T47D (cell line): Measurements from ENCODE around the gene ITPKB.

Experiments
- DNase-seq, 2 experiments: peaks; one replicate each; pipeline versions ENCODE4 v3.0.0 to v3.0.0-alpha.2; 2011 to 2012; ENCODE audit warnings: low read depth in 1 of 2, low spot score in 1 of 2
- JUND ChIP-seq: IDR thresholded peaks from 2 replicates; pipeline ENCODE4 v1.6.1; 2012; ENCODE audit warnings: low read depth
- in situ Hi-C: cut with HindIII; loops from 2 replicates; pipeline ENCODE4 v1.10.0; 2016; ENCODE audit warnings: low sequenced_read_pairs, low pct_unique_long_range_greater_than_20kb

The ITPKB gene

GRCh38 chr1:226679853-226680516, 59.1 kb downstream of the ITPKB start:
- peak; percentile 68 to 93 for DNase-seq
- no peak for TF ChIP-seq JUND
- in situ Hi-C loops: no loop called here

GRCh38 chr1:226679262-226679661, 59.8 kb downstream of the ITPKB start:
- in situ Hi-C loops: no loop called here
- no peak for DNase-seq
- TF ChIP-seq JUND: no peak

GRCh38 chr1:226678701-226679100, 60.4 kb downstream of the ITPKB start:
- TF ChIP-seq JUND: no peak
- in situ Hi-C loops: no loop called here
- DNase-seq: no peak

DNA sequence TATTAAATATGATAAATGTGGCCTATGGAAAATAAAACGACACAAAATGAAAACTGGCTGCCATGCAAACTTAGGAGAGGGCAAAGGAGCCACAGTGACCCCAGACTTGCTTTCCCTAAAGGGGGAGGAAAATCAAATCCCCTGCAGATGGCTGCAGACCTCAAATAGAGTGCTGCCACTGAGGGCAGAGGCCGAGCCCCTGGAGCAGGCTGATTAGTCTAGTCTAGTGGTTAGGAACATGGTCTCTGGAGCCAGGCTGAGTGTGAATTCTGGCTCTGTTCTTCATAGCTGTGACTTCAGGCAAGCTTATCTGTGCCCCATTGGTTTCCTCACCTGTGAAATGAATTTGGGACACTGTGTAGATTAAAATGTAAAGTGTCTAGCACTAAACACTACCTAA, 60.8 kb downstream of the ITPKB start:
- no peak for TF ChIP-seq JUND
- DNase-seq: no peak
- in situ Hi-C loops: no loop called here

- TF ChIP-seq JUND: no peak
- in situ Hi-C loops: no loop called here
- peak in 1 of 2 experiments; percentile 90 for DNase-seq
Observed at GRCh38 chr1:226677027-226678020, 61.8 kb downstream of the ITPKB start.

GRCh38 chr1:226676381-226676780, 62.7 kb downstream of the ITPKB start:
- in situ Hi-C loops: no loop called here
- TF ChIP-seq JUND: no peak
- DNase-seq: no peak

GRCh38 chr1:226675715-226676357, 63.2 kb downstream of the ITPKB start:
- in situ Hi-C loops: no loop called here
- TF ChIP-seq JUND: no peak
- DNase-seq: no peak

- TF ChIP-seq JUND: no peak
- in situ Hi-C loops: no loop called here
- no peak for DNase-seq
Observed at GRCh38 chr1:226674892-226675714, 64.0 kb downstream of the ITPKB start.

- no peak for DNase-seq
- no peak for TF ChIP-seq JUND
- in situ Hi-C loops: no loop called here
Observed at GRCh38 chr1:226672339-226672762, 66.7 kb downstream of the ITPKB start.

DNA sequence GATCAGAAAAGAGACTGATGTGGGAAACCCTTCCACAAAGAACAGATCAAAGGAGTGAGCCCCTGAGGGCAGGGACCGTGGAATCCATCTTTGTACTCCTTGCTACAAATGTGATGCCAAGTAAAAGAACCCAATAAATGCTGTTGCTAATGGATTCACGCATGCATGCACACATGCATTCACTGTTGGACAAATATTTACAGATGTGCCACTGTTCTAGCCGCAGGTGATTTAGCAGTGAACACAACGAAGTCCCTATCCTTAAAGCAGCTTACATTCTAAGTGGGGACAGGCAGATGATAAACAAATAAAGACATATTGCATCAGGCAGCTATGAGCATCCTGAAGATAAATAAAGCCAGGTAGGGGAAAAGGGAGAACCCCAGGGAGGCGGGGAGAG, 67.8 kb downstream of the ITPKB start:
- TF ChIP-seq JUND: no peak

DNA sequence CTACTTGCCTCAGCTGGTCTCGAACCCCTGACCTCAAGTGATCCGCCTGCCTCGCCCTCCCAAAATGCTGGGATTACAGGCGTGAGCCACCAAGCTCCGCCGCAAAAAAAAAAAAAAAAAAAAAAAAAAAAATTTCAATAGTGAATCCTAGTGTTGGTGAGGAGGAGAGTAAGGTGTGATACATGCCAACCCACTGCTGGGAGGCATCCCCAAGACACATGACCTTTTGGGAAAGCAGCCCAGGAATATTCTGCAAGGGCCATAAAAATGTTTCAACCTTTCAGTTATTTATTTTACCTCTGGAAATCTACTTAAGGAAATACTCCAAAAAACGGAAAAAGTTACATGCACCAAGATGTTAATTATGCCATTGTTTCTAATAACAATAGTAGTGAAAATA, 69.0 kb downstream of the ITPKB start:
- TF ChIP-seq JUND: no peak
- no peak for DNase-seq
- in situ Hi-C loops: no loop called here

More for the DNA sequence above, 67.8 kb downstream of the ITPKB start:
- DNase-seq: peak in 1 of 2 experiments; percentile 81
- in situ Hi-C loops: no loop called here

GRCh38 chr1:226668173-226668560, 70.9 kb downstream of the ITPKB start:
- no peak for TF ChIP-seq JUND
- in situ Hi-C loops: no loop called here
- no peak for DNase-seq

GRCh38 chr1:226666692-226667091, 72.4 kb downstream of the ITPKB start:
- TF ChIP-seq JUND: no peak
- in situ Hi-C loops: no loop called here
- DNase-seq: no peak
